Urinary bladder (tissue), 4 donors: ENCODE data around the gene PLEKHA5. TPM values are rescaled to one million over a fixed set of nuclear protein-coding genes. Genes with fewer than 3 reads are reported as not detected.
A peak's percentile ranks its signal among the peaks of the same experiment; 100 is the strongest.

Source experiments
- DNase-seq: peaks from one replicate; pipeline ENCODE4 v3.0.0-alpha.2; 2015; ENCODE audit errors: extremely low spot score
- H3K27ac ChIP-seq: one replicate; pipeline ENCODE4 v1.5.1; 2013; ENCODE audit warnings: low read depth, mild to moderate bottlenecking, moderate library complexity
- H3K36me3 ChIP-seq: one replicate; pipeline ENCODE4 v1.6.1; 2013; ENCODE audit warnings: mild to moderate bottlenecking, moderate library complexity; ENCODE audit not compliant: insufficient read depth
- H3K4me1 ChIP-seq: one replicate; pipeline ENCODE4 v1.6.1; 2013; ENCODE audit warnings: mild to moderate bottlenecking, moderate library complexity; ENCODE audit not compliant: insufficient read depth
- H3K4me3 ChIP-seq: one replicate; pipeline ENCODE4 v1.5.1; 2013; ENCODE audit warnings: low read depth, low read length
- WGBS: extraction: QIAGEN DNeasy Blood & Tissue Kit; methylation state at CpG from one replicate; pipeline ENCODE4 v1.1.7; 2013; 5-methylcytosine and 5-hydroxymethylcytosine counted together
- polyA plus RNA-seq: library from polyadenylated mRNA; stranded (reverse); fragments of 200-250 nt; gene quantifications from one replicate; pipeline ENCODE4 v1.2.3, GENCODE V29; 2013
- total RNA-seq: library from RNA; depleted of rRNA; stranded (reverse); fragments of >200 nt; gene quantifications from one replicate; pipeline ENCODE4 v1.2.3, GENCODE V29; 2014
- donor health status: healthy with polysubstance abuse.
- donor health status: healthy.

PLEKHA5 gene
- total and polyA plus RNA-seq, 2 donors, result 31.0 to 193 TPM

DNA sequence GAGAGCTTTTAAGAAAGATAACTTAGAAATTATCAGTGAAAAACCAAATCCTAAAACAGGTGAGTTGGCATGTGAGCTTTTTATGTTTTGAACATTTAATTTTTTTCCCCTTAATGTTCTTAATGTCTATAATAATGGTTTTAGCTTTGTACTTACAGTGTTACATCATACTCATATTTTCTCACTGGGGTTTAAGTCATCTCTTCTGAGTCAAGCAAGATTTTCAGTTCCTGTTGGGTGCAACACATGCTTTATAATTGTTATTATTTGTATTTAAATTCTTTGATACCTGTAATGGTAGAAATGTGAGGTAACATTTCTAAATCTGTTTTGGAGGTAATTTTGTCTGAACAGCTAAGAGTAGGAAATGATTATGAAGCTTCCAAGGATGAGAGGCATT is 113.0 kb downstream of the PLEKHA5 start:
- no peaks in the 10 kb centered on the region for H3K36me3 ChIP-seq
- no peak overlapping the region for H3K27ac ChIP-seq
- no peaks in the 10 kb centered on the region for H3K4me1 ChIP-seq
- no peak overlapping the region for H3K4me3 ChIP-seq
- no peak for DNase-seq

- Histone ChIP-seq H3K4me1 (no peaks in the 10 kb centered on the region), H3K36me3 (no peaks in the 10 kb centered on the region), H3K27ac (no peak overlapping the region), H3K4me3 (no peak overlapping the region)
- DNase-seq, result no peak
- 77% methylated on average over 2 of the region's 2 CpGs for WGBS
Measured at GRCh38 chr12:19243551-19243950, 114.0 kb downstream of the PLEKHA5 start.

DNA sequence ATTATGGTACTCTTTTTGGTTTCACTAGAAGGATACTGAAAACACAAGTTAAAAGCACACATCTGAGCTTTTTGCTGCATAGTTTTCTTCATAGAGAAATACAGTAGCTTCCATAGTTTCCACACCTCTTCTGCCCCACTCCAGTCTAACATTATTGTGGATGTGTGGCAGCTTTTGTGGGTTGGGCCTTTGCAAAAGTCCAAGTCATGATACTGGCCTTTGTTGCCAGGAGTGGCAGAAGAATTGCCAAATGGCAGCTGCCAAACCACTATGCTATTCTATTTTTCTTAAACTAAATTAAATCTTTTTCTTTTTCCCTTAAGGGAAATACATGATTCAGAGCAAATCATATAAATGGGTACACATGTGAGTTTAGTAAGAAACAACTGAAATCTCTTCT is 114.8 kb downstream of the PLEKHA5 start:
- no peaks in the 10 kb centered on the region for H3K4me1 ChIP-seq
- no peak for DNase-seq

GRCh38 chr12:19245106-19245505 is 115.6 kb downstream of the PLEKHA5 start:
- H3K4me3 ChIP-seq, result no peak overlapping the region
- H3K27ac ChIP-seq, result no peak overlapping the region
- H3K36me3 ChIP-seq, result no peaks in the 10 kb centered on the region
- WGBS, result 90% methylated on average over 4 of the region's 4 CpGs
- no peaks in the 10 kb centered on the region for H3K4me1 ChIP-seq
- DNase-seq, result no peak

More for the DNA sequence above, 114.8 kb downstream of the PLEKHA5 start:
- Histone ChIP-seq H3K36me3 (no peaks in the 10 kb centered on the region), H3K4me3 (no peak overlapping the region), H3K27ac (no peak overlapping the region)

GRCh38 chr12:19245666-19246065 is 116.1 kb downstream of the PLEKHA5 start:
- Histone ChIP-seq H3K4me3 (no peak overlapping the region), H3K36me3 (no peaks in the 10 kb centered on the region), H3K4me1 (no peaks in the 10 kb centered on the region), H3K27ac (no peak overlapping the region)
- 91% methylated on average over 7 of the region's 7 CpGs for WGBS
- DNase-seq, result no peak

- 83% methylated on average over 4 of the region's 4 CpGs for WGBS
- H3K4me3 ChIP-seq, result no peak overlapping the region
- no peaks in the 10 kb centered on the region for H3K4me1 ChIP-seq
- H3K27ac ChIP-seq, result no peak overlapping the region
- DNase-seq, result no peak
- H3K36me3 ChIP-seq, result no peaks in the 10 kb centered on the region
Measured at GRCh38 chr12:19246933-19247332, 117.4 kb downstream of the PLEKHA5 start.

DNA sequence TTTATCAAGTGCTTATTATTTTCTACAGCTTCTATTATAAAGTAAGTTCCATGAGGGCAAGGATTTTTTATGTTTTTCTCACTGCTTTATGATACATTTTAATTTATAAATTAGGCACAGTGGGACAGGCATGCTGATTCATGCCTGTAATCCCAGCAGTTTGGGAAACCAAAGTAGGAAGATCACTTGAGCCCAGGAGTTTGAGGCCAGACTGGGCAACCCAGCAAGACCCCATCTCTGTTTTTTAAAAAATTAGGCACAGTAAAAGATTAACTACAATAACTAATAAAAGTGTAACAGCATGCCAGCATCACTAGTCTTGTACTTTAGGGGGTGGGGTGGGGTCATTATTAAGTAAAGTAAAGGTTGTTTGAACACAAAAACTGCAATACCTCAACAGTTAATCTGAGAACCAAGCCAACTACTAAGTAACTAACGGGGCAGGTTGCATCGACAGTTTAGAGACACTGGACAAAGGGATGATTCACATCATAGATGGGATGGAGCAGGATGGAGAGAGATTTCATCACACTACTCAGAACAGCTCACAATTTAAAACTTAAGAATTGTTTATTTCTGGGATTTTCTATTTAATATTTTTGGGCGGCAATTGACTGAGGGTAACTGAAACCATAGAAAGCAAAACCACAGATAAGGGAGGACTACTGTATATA is 119.5 kb downstream of the PLEKHA5 start:
- 67% methylated on average over 3 of the region's 3 CpGs for WGBS
- H3K4me1 ChIP-seq, result no peaks in the 10 kb centered on the region
- no peaks in the 10 kb centered on the region for H3K36me3 ChIP-seq
- H3K4me3 ChIP-seq, result no peak overlapping the region
- DNase-seq, result no peak
- no peak overlapping the region for H3K27ac ChIP-seq

GRCh38 chr12:19251481-19252132 is 122.1 kb downstream of the PLEKHA5 start:
- WGBS, result 57% methylated on average over 3 of the region's 3 CpGs
- Histone ChIP-seq H3K27ac (no peak overlapping the region), H3K4me1 (no peaks in the 10 kb centered on the region), H3K36me3 (no peaks in the 10 kb centered on the region), H3K4me3 (no peak overlapping the region)
- no peak for DNase-seq

GRCh38 chr12:19260135-19260534 is 130.6 kb downstream of the PLEKHA5 start:
- no peak for DNase-seq
- WGBS, result 89% methylated on average over 2 of the region's 2 CpGs

GRCh38 chr12:19261773-19262172 is 132.2 kb downstream of the PLEKHA5 start:
- no peaks in the 10 kb centered on the region for H3K36me3 ChIP-seq
- no peaks in the 10 kb centered on the region for H3K4me1 ChIP-seq
- H3K27ac ChIP-seq, result no peak overlapping the region
- 91% methylated on average over 4 of the region's 4 CpGs for WGBS
- no peak for DNase-seq
- H3K4me3 ChIP-seq, result no peak overlapping the region

More at GRCh38 chr12:19260135-19260534, 130.6 kb downstream of the PLEKHA5 start:
- no peak overlapping the region for H3K4me3 ChIP-seq
- no peaks in the 10 kb centered on the region for H3K4me1 ChIP-seq
- H3K36me3 ChIP-seq, result no peaks in the 10 kb centered on the region
- no peak overlapping the region for H3K27ac ChIP-seq

GRCh38 chr12:19263672-19264071 is 134.1 kb downstream of the PLEKHA5 start:
- DNase-seq, result no peak
- no peak overlapping the region for H3K4me3 ChIP-seq
- no peaks in the 10 kb centered on the region for H3K4me1 ChIP-seq
- WGBS, result 89% methylated on average over 3 of the region's 3 CpGs
- H3K36me3 ChIP-seq, result no peaks in the 10 kb centered on the region
- no peak overlapping the region for H3K27ac ChIP-seq

- no peak overlapping the region for H3K27ac ChIP-seq
- peaks cover 2% of the 10 kb centered on the region for H3K36me3 ChIP-seq
- WGBS, result 87% methylated on average over 4 of the region's 4 CpGs
- DNase-seq, result peak; percentile 59
- H3K4me3 ChIP-seq, result no peak overlapping the region
- H3K4me1 ChIP-seq, result no peaks in the 10 kb centered on the region
Measured at GRCh38 chr12:19273482-19274330, 144.2 kb downstream of the PLEKHA5 start.

DNA sequence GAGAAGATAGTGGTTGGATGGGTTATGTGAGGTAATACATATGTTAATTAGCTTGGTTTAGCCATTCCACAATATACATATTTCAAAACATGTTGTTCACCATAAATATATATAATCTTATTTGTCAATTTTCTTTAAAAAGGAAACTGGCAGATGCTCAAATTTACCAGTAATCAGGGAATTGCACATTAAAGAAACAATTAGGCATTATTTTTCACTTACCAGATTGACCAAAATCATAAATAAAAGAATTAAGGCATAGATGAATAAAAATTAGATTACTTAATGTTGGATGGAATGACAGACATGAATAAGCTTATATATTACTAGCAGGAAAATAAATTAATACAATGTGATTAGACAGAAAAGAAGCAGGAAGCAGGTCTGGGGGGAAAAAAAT is 147.2 kb downstream of the PLEKHA5 start:
- Histone ChIP-seq H3K4me1 (no peaks in the 10 kb centered on the region), H3K36me3 (no peaks in the 10 kb centered on the region), H3K27ac (no peak overlapping the region), H3K4me3 (no peak overlapping the region)
- DNase-seq, result no peak

- Histone ChIP-seq H3K4me3 (no peak overlapping the region), H3K36me3 (no peaks in the 10 kb centered on the region), H3K4me1 (no peaks in the 10 kb centered on the region), H3K27ac (no peak overlapping the region)
- DNase-seq, result no peak
Measured at GRCh38 chr12:19277711-19278110, 148.2 kb downstream of the PLEKHA5 start.
